Measurements from ENCODE around the gene QRICH2. TPM values are rescaled to one million over a fixed set of nuclear protein-coding genes. Genes with fewer than 3 reads are reported as not detected.
"Not testable (repeated sequence)": the region's sequence is repeated elsewhere in the genome, so short reads cannot be mapped to it uniquely, and the experiment has no call there.

The QRICH2 gene
- total RNA-seq, 2 experiments from 2014 or later: 1.7 to 2.0 TPM

GRCh38 chr17:76246080-76247066, 61.7 kb downstream of the QRICH2 start:
- ChIA-PET CTCF (interaction anchor here (0.9 to 3.8 kb wide), 11 partner anchors 8 to 125 kb away, joined by 3 to 17 read pairs (median 8); partner anchors contain the start of gene UBALD2), POLR2A (interaction anchor here (0.6 to 4.4 kb wide), 10 partner anchors 10 to 249 kb away, joined by 3 to 49 read pairs (median 5); partner anchors contain the start of gene UBALD2)

- POLR2A ChIA-PET: interaction anchor here (0.7 to 4.4 kb wide), 3 partner anchors 11 to 26 kb away, joined by 4 to 49 read pairs (median 34); no protein-coding TSS in a partner anchor
- CTCF ChIA-PET: interaction anchor here (1.4 to 3.8 kb wide), 5 partner anchors 10 to 123 kb away, joined by 4 to 14 read pairs (median 10); no protein-coding TSS in a partner anchor
Measured at GRCh38 chr17:76244721-76245120, 63.4 kb downstream of the QRICH2 start.

GRCh38 chr17:76243826-76244679, 64.0 kb downstream of the QRICH2 start:
- POLR2A ChIA-PET: interaction anchor here (2.7 kb wide), 1 partner anchor 12 kb away, joined by 34 read pairs; no protein-coding TSS in a partner anchor

GRCh38 chr17:76241691-76242255, 66.3 kb downstream of the QRICH2 start:
- ChIA-PET CTCF (interaction anchor here (0.8 to 1.5 kb wide), 2 partner anchors 30 to 38 kb away, joined by 4 read pairs; no protein-coding TSS in a partner anchor), POLR2A (interaction anchor here (1.1 to 1.8 kb wide), 5 partner anchors 15 to 50 kb away, joined by 3 to 8 read pairs (median 7); no protein-coding TSS in a partner anchor)

More at GRCh38 chr17:76243826-76244679, 64.0 kb downstream of the QRICH2 start:
- CTCF ChIA-PET: interaction anchor here (1.0 to 2.6 kb wide), 5 partner anchors 11 to 65 kb away, joined by 3 to 10 read pairs (median 4); no protein-coding TSS in a partner anchor

- POLR2A ChIA-PET: interaction anchor here (1.0 to 1.8 kb wide), 6 partner anchors 15 to 50 kb away, joined by 3 to 8 read pairs (median 6); no protein-coding TSS in a partner anchor
- CTCF ChIA-PET: interaction anchor here (1.5 kb wide), 1 partner anchor 38 kb away, joined by 4 read pairs; no protein-coding TSS in a partner anchor
Measured at GRCh38 chr17:76241204-76241538, 66.9 kb downstream of the QRICH2 start.

- POLR2A ChIA-PET: interaction anchor here (1.0 to 1.8 kb wide), 6 partner anchors 16 to 49 kb away, joined by 3 to 8 read pairs (median 6); no protein-coding TSS in a partner anchor
- CTCF ChIA-PET: interaction anchor here (1.5 kb wide), 1 partner anchor 39 kb away, joined by 4 read pairs; no protein-coding TSS in a partner anchor
Measured at GRCh38 chr17:76240461-76241203, 67.4 kb downstream of the QRICH2 start, which contains the start of gene RNF157. TSS of gene RNF157 (minus strand) at chr17:76240493. CDS start at chr17:76240240, 253 bp downstream.

GRCh38 chr17:76239538-76240274, 68.4 kb downstream of the QRICH2 start:
- CTCF ChIA-PET: interaction anchor here (0.6 to 1.9 kb wide), 2 partner anchors 9 to 39 kb away, joined by 5 to 10 read pairs; no protein-coding TSS in a partner anchor
- POLR2A ChIA-PET: interaction anchor here (0.6 to 1.8 kb wide), 3 partner anchors 17 to 41 kb away, joined by 3 to 8 read pairs (median 8); no protein-coding TSS in a partner anchor

- POLR2A ChIA-PET: interaction anchor here (0.6 to 1.4 kb wide), 9 partner anchors 17 to 47 kb away, joined by 3 to 11 read pairs (median 4); no protein-coding TSS in a partner anchor
- CTCF ChIA-PET: interaction anchor here (0.6 to 1.9 kb wide), 8 partner anchors 9 to 52 kb away, joined by 3 to 10 read pairs (median 4); no protein-coding TSS in a partner anchor
Measured at GRCh38 chr17:76238847-76239537, 69.1 kb downstream of the QRICH2 start.

- POLR2A ChIA-PET: interaction anchor here (0.6 to 1.4 kb wide), 8 partner anchors 25 to 46 kb away, joined by 3 to 11 read pairs (median 4); no protein-coding TSS in a partner anchor
- CTCF ChIA-PET: interaction anchor here (0.7 to 1.9 kb wide), 10 partner anchors 15 to 56 kb away, joined by 3 to 10 read pairs (median 4); no protein-coding TSS in a partner anchor
Measured at GRCh38 chr17:76237859-76238313, 70.2 kb downstream of the QRICH2 start.

- CTCF ChIA-PET: interaction anchor here (1.1 kb wide), 1 partner anchor 43 kb away, joined by 5 read pairs; no protein-coding TSS in a partner anchor
- POLR2A ChIA-PET: no interaction called here
Measured at GRCh38 chr17:76236603-76237002, 71.5 kb downstream of the QRICH2 start.

GRCh38 chr17:76235883-76236282, 72.2 kb downstream of the QRICH2 start:
- ChIA-PET CTCF (no interaction called here), POLR2A (interaction anchor here (0.6 kb wide), 1 partner anchor 109 kb away, joined by 3 read pairs; no protein-coding TSS in a partner anchor)

GRCh38 chr17:76234354-76234679, 73.8 kb downstream of the QRICH2 start:
- CTCF ChIA-PET: interaction anchor here (1.0 kb wide), 1 partner anchor 46 kb away, joined by 3 read pairs; no protein-coding TSS in a partner anchor
- POLR2A ChIA-PET: interaction anchor here (1.0 kb wide), 1 partner anchor 22 kb away, joined by 3 read pairs; no protein-coding TSS in a partner anchor

GRCh38 chr17:76233588-76234353, 74.3 kb downstream of the QRICH2 start:
- CTCF ChIA-PET: interaction anchor here (1.0 kb wide), 1 partner anchor 46 kb away, joined by 3 read pairs; no protein-coding TSS in a partner anchor
- POLR2A ChIA-PET: interaction anchor here (1.0 kb wide), 3 partner anchors 23 to 38 kb away, joined by 3 read pairs; partner anchors contain the start of gene UBALD2

GRCh38 chr17:76232342-76232741, 75.7 kb downstream of the QRICH2 start:
- ChIA-PET CTCF (no interaction called here), POLR2A (no interaction called here)

- POLR2A ChIA-PET: not testable (repeated sequence)
Measured at GRCh38 chr17:76226749-76227148, 81.3 kb downstream of the QRICH2 start.

More at GRCh38 chr17:76226749-76227148, 81.3 kb downstream of the QRICH2 start:
- CTCF ChIA-PET: interaction anchor here (0.7 kb wide), 1 partner anchor 72 kb away, joined by 3 read pairs; no protein-coding TSS in a partner anchor
